Neural progenitor cell (in vitro differentiated cells): ENCODE results near the gene PKNOX2.

Experiments
- CTCF ChIP-seq: fragments of 200-600 bp; sonication (generic); IDR thresholded peaks from 2 replicates; pipeline ENCODE4 v1.5.1; 2017; ENCODE audit warnings: antibody characterized with exemption, mild to moderate bottlenecking
- EZH2 ChIP-seq: fragments of 200-600 bp; sonication (generic); IDR thresholded peaks from 2 replicates; pipeline ENCODE4 v1.6.1; 2017; ENCODE audit warnings: antibody characterized with exemption, mild to moderate bottlenecking, moderate library complexity

- no peak for TF ChIP-seq CTCF
- TF ChIP-seq EZH2: no peak
Measured at GRCh38 chr11:125371431-125371935, 206.9 kb downstream of the PKNOX2 start.
